Liver (tissue), 9 donors: ENCODE data around the gene THEMIS2. TPM values are rescaled to one million over a fixed set of nuclear protein-coding genes. Genes with fewer than 3 reads are reported as not detected.

Experiments used
- DNase-seq: peaks from one replicate; pipeline ENCODE4 v3.0.0-alpha.2; 2017; ENCODE audit warnings: low spot score
- H3K27ac ChIP-seq, 2 donors: one replicate each; pipeline ENCODE4 v1.7.0; 2013; ENCODE audit warnings: inconsistent platforms in 2 of 2, low read length in 2 of 2, control low read depth in 1 of 2, low read depth in 1 of 2, mild to moderate bottlenecking in 1 of 2
- H3K27me3 ChIP-seq, 4 donors: one replicate each; pipeline versions ENCODE4 v1.6.1 to v1.7.0; 2013; ENCODE audit warnings: low read length in 3 of 4, inconsistent platforms in 1 of 4, mild to moderate bottlenecking in 1 of 4, moderate library complexity in 1 of 4; ENCODE audit not compliant: control insufficient read depth in 4 of 4, insufficient read depth in 4 of 4
- H3K36me3 ChIP-seq, 4 donors: one replicate each; pipeline versions ENCODE4 v1.6.1 to v1.7.0; 2013; ENCODE audit warnings: low read length in 3 of 4, mild to moderate bottlenecking in 3 of 4, low read depth in 1 of 4, moderate library complexity in 1 of 4; ENCODE audit not compliant: control insufficient read depth in 4 of 4, insufficient read depth in 3 of 4
- H3K4me1 ChIP-seq, 4 donors: one replicate each; pipeline versions ENCODE4 v1.6.1 to v1.7.0; 2013; ENCODE audit warnings: low read length in 3 of 4, mild to moderate bottlenecking in 3 of 4, moderate library complexity in 1 of 4; ENCODE audit not compliant: control insufficient read depth in 4 of 4, insufficient read depth in 4 of 4
- H3K4me3 ChIP-seq, 3 donors: one replicate each; pipeline versions ENCODE4 v1.6.1 to v1.7.0; 2013; ENCODE audit warnings: low read length in 3 of 3, control low read depth in 1 of 3, low read depth in 1 of 3, mild to moderate bottlenecking in 1 of 3
- H3K9ac ChIP-seq, 2 donors: one replicate each; pipeline ENCODE4 v1.7.0; 2013; ENCODE audit warnings: low read length in 2 of 2, mild to moderate bottlenecking in 2 of 2, moderate library complexity in 2 of 2, control low read depth in 1 of 2, low read depth in 1 of 2
- H3K9me3 ChIP-seq, 4 donors: one replicate each; pipeline versions ENCODE4 v1.6.1 to v1.7.0; 2013; ENCODE audit warnings: low read length in 3 of 4; ENCODE audit not compliant: control insufficient read depth in 4 of 4
- EGR1 ChIP-seq, 2 donors: IDR thresholded peaks; 2 replicates each; pipeline ENCODE4 v1.6.1; 2016 to 2018; ENCODE audit warnings: antibody characterized with exemption in 2 of 2, low read depth in 2 of 2
- FOXA1 ChIP-seq: IDR thresholded peaks from 2 replicates; pipeline ENCODE4 v1.6.1; 2016; ENCODE audit warnings: antibody characterized with exemption
- FOXA2 ChIP-seq: IDR thresholded peaks from 2 replicates; pipeline ENCODE4 v1.6.1; 2016; ENCODE audit warnings: antibody characterized with exemption
- GABPA ChIP-seq, 2 donors: IDR thresholded peaks in 1 of 2; conservative IDR thresholded peaks in 1 of 2; 2 replicates each; pipeline ENCODE4 v1.6.1; 2016; ENCODE audit warnings: antibody characterized with exemption in 2 of 2, mild to moderate bottlenecking in 1 of 2, moderate library complexity in 1 of 2
- HNF4A ChIP-seq, 2 donors: conservative IDR thresholded peaks; 2 replicates each; pipeline ENCODE4 v1.6.1; 2016; ENCODE audit warnings: antibody characterized with exemption in 2 of 2, mild to moderate bottlenecking in 2 of 2
- HNF4G ChIP-seq: IDR thresholded peaks from 2 replicates; pipeline ENCODE4 v1.6.1; 2016; ENCODE audit warnings: antibody characterized with exemption
- JUND ChIP-seq, 2 donors: IDR thresholded peaks; 2 replicates each; pipeline ENCODE4 v1.6.1; 2016; ENCODE audit warnings: antibody characterized with exemption in 2 of 2
- NR2F2 ChIP-seq: IDR thresholded peaks from 2 replicates; pipeline ENCODE4 v1.6.1; 2016; ENCODE audit warnings: antibody characterized with exemption
- RAD21 ChIP-seq, 2 donors: IDR thresholded peaks; 2 replicates each; pipeline ENCODE4 v1.6.1; 2016; ENCODE audit warnings: antibody characterized with exemption in 2 of 2, mild to moderate bottlenecking in 2 of 2
- RXRA ChIP-seq, 2 donors: IDR thresholded peaks; 2 replicates each; pipeline ENCODE4 v1.6.1; 2017 to 2018; ENCODE audit warnings: antibody characterized with exemption in 2 of 2, mild to moderate bottlenecking in 1 of 2
- SP1 ChIP-seq: IDR thresholded peaks from 2 replicates; pipeline ENCODE4 v1.6.1; 2018; ENCODE audit warnings: antibody characterized with exemption, mild to moderate bottlenecking
- TAF1 ChIP-seq: conservative IDR thresholded peaks from 2 replicates; pipeline ENCODE4 v1.6.1; 2016; ENCODE audit warnings: antibody characterized with exemption, mild to moderate bottlenecking
- YY1 ChIP-seq: IDR thresholded peaks from 2 replicates; pipeline ENCODE4 v1.6.1; 2016; ENCODE audit warnings: antibody characterized with exemption, mild to moderate bottlenecking
- WGBS: extraction: QIAGEN DNeasy Blood & Tissue Kit; methylation state at CpG from one replicate; pipeline ENCODE4 v1.1.7; 2013; 5-methylcytosine and 5-hydroxymethylcytosine counted together
- polyA plus RNA-seq, 2 donors: library from polyadenylated mRNA; stranded (reverse) in 1 of 2; unstranded in 1 of 2; fragments of 200-250 nt in 1 of 2; fragments of >200 nt in 1 of 2; fragmentation: Nextera tagmentation in 1 of 2; extraction: Ambion mirVana in 1 of 2; gene quantifications; one replicate each; pipeline versions ENCODE4 v1.2.1 to v1.2.3, GENCODE V29; 2013 to 2015
- total RNA-seq, 2 donors: library from RNA; depleted of rRNA; stranded (reverse); fragments of >200 nt; gene quantifications; one replicate each; pipeline ENCODE4 v1.2.3, GENCODE V29; 2014
- TF ChIP-seq, protein P1 (sequence below): IDR thresholded peaks from 2 replicates; pipeline ENCODE4 v1.6.1; 2016; ENCODE audit warnings: antibody characterized with exemption
- TF ChIP-seq, protein P2 (sequence below): IDR thresholded peaks from 2 replicates; pipeline ENCODE4 v1.6.1; 2016; ENCODE audit warnings: antibody characterized with exemption
- TF ChIP-seq, protein P3 (sequence below): IDR thresholded peaks from 2 replicates; pipeline ENCODE4 v1.6.1; 2016; ENCODE audit warnings: antibody characterized with exemption, mild to moderate bottlenecking
- TF ChIP-seq, protein P4 (sequence below): fragments of 150-350 bp; IDR thresholded peaks from 2 replicates; pipeline ENCODE4 v1.5.1; 2017; ENCODE audit warnings: improper control_type of control experiment, low read depth, low read length; ENCODE audit not compliant: missing input control
- donor health status: healthy.
- donor health status: healthy.
- donor health status: healthy.
- donor health status: healthy.
- donor health status: healthy.

Gene THEMIS2
- total and polyA plus RNA-seq, 4 donors, result 4.9 to 17.7 (median 10.7) TPM

DNA sequence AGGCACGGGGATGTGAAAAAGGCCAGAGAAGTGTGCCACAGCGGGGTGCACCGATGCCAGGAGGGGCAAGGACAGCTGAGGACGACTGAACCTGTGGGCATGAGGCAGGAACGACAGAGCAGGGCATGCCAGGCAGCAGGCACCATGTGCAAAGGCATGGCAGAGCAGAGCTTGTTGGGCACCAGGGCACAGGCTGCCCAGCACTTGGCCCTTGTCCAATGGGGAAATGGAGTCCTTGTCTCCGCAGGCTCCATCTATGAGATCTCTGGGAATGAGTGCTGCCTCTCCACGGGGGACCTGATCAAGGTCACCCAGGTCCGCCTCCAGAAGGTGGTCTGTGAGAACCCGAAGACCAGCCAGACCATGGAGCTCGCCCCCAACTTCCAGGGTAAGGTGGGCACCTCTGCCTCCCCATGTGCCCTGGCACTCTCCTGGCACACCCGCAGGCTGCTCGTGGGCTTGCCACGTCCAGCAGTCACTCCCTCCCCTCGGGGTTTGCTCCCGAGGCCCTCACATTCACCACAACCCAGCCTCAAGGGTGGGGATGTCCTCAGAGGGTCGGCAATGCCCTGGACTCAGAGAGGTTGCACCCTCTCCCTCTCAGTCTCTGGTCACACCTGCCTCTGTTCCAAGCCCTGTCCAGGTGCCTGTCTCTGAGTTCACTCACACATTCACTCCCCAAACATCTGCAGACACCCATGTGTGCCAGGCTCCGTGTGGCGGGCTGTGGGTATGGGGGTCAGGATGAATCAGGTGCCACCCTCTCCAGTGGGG is 4.2 kb downstream of the THEMIS2 start:
- Histone ChIP-seq H3K4me3 (no peak overlapping the region), H3K9me3 (no peaks in the 10 kb centered on the region), H3K27ac (no peak overlapping the region), H3K36me3 (no peaks in the 10 kb centered on the region), H3K9ac (peak overlapping the region in 1 of 2 donors; percentile 1), H3K27me3 (no peaks in the 10 kb centered on the region), H3K4me1 (peaks cover 0 to 7% (median 5%) of the 10 kb centered on the region in 4 donors)
- DNase-seq, result no peak
- TF ChIP-seq, protein P1, sequence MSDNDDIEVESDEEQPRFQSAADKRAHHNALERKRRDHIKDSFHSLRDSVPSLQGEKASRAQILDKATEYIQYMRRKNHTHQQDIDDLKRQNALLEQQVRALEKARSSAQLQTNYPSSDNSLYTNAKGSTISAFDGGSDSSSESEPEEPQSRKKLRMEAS, result no peak
- TF ChIP-seq FOXA1 (no peak), RXRA (IDR thresholded peaks at IDR 0.05) (no peak), SP1 (no peak), EGR1 (IDR thresholded peaks at IDR 0.05; ENCODE audit: low read depth in 2 of 2) (no peak), HNF4G (no peak), NR2F2 (no peak), TAF1 (no peak), RAD21 (IDR thresholded peaks at IDR 0.05) (no peak), GABPA (IDR thresholded peaks at IDR 0.05 in 1 of 2, conservative IDR thresholded peaks at IDR 0.05 in 1 of 2) (no peak), FOXA2 (no peak), HNF4A (conservative IDR thresholded peaks at IDR 0.05) (no peak), YY1 (no peak), JUND (IDR thresholded peaks at IDR 0.05) (no peak)
- TF ChIP-seq, protein P2, sequence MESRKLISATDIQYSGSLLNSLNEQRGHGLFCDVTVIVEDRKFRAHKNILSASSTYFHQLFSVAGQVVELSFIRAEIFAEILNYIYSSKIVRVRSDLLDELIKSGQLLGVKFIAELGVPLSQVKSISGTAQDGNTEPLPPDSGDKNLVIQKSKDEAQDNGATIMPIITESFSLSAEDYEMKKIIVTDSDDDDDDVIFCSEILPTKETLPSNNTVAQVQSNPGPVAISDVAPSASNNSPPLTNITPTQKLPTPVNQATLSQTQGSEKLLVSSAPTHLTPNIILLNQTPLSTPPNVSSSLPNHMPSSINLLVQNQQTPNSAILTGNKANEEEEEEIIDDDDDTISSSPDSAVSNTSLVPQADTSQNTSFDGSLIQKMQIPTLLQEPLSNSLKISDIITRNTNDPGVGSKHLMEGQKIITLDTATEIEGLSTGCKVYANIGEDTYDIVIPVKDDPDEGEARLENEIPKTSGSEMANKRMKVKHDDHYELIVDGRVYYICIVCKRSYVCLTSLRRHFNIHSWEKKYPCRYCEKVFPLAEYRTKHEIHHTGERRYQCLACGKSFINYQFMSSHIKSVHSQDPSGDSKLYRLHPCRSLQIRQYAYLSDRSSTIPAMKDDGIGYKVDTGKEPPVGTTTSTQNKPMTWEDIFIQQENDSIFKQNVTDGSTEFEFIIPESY, result no peak
- TF ChIP-seq, protein P3, sequence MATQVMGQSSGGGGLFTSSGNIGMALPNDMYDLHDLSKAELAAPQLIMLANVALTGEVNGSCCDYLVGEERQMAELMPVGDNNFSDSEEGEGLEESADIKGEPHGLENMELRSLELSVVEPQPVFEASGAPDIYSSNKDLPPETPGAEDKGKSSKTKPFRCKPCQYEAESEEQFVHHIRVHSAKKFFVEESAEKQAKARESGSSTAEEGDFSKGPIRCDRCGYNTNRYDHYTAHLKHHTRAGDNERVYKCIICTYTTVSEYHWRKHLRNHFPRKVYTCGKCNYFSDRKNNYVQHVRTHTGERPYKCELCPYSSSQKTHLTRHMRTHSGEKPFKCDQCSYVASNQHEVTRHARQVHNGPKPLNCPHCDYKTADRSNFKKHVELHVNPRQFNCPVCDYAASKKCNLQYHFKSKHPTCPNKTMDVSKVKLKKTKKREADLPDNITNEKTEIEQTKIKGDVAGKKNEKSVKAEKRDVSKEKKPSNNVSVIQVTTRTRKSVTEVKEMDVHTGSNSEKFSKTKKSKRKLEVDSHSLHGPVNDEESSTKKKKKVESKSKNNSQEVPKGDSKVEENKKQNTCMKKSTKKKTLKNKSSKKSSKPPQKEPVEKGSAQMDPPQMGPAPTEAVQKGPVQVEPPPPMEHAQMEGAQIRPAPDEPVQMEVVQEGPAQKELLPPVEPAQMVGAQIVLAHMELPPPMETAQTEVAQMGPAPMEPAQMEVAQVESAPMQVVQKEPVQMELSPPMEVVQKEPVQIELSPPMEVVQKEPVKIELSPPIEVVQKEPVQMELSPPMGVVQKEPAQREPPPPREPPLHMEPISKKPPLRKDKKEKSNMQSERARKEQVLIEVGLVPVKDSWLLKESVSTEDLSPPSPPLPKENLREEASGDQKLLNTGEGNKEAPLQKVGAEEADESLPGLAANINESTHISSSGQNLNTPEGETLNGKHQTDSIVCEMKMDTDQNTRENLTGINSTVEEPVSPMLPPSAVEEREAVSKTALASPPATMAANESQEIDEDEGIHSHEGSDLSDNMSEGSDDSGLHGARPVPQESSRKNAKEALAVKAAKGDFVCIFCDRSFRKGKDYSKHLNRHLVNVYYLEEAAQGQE, result no peak
- TF ChIP-seq, protein P4, sequence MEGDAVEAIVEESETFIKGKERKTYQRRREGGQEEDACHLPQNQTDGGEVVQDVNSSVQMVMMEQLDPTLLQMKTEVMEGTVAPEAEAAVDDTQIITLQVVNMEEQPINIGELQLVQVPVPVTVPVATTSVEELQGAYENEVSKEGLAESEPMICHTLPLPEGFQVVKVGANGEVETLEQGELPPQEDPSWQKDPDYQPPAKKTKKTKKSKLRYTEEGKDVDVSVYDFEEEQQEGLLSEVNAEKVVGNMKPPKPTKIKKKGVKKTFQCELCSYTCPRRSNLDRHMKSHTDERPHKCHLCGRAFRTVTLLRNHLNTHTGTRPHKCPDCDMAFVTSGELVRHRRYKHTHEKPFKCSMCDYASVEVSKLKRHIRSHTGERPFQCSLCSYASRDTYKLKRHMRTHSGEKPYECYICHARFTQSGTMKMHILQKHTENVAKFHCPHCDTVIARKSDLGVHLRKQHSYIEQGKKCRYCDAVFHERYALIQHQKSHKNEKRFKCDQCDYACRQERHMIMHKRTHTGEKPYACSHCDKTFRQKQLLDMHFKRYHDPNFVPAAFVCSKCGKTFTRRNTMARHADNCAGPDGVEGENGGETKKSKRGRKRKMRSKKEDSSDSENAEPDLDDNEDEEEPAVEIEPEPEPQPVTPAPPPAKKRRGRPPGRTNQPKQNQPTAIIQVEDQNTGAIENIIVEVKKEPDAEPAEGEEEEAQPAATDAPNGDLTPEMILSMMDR, result no peak
- 89% methylated on average over 18 of the region's 18 CpGs for WGBS
